GM12874 (cell line): ENCODE results near the gene MIPEP.

Experiments used
- CTCF ChIP-seq: IDR thresholded peaks from 2 replicates; pipeline ENCODE4 v1.5.1; 2011; ENCODE audit warnings: low read depth, mild to moderate bottlenecking, control low read depth, low read length, moderate library complexity; ENCODE audit not compliant: insufficient read depth

MIPEP gene

GRCh38 chr13:23711355-23711754, 177.8 kb downstream of the MIPEP start:
- TF ChIP-seq CTCF: no peak

- TF ChIP-seq CTCF: no peak
Observed at GRCh38 chr13:23710366-23710765, 178.8 kb downstream of the MIPEP start.

- no peak for TF ChIP-seq CTCF
Observed at GRCh38 chr13:23709536-23709935, 179.7 kb downstream of the MIPEP start.

- peak; percentile 33; the same call in 1 of the 2 replicates for TF ChIP-seq CTCF
Observed at GRCh38 chr13:23707674-23708073, 181.5 kb downstream of the MIPEP start.

GRCh38 chr13:23705583-23705982, 183.6 kb downstream of the MIPEP start:
- no peak for TF ChIP-seq CTCF

- TF ChIP-seq CTCF: no peak
Observed at GRCh38 chr13:23703246-23703860, 185.8 kb downstream of the MIPEP start.

- TF ChIP-seq CTCF: no peak
Observed at GRCh38 chr13:23701636-23702035, 187.6 kb downstream of the MIPEP start.
